GM19351 (cell line): ENCODE results near the gene EYA2.
"Not testable (repeated sequence)": the region's sequence is repeated elsewhere in the genome, so short reads cannot be mapped to it uniquely, and the experiment has no call there.

Experiments used
- ATAC-seq: cut with Tn5 transposase; IDR thresholded peaks from one replicate; pipeline ENCODE4 v1.9.1; 2021; ENCODE audit warnings: mild to moderate bottlenecking, moderate library complexity; ENCODE audit not compliant: unreplicated experiment

EYA2 gene

GRCh38 chr20:46894971-46895905 lies 595 bp downstream of the EYA2 start:
- ATAC-seq, result no peak

GRCh38 chr20:46895906-46896242 lies 1.2 kb downstream of the EYA2 start:
- no peak for ATAC-seq

GRCh38 chr20:46897328-46897880 lies 2.8 kb downstream of the EYA2 start:
- no peak for ATAC-seq

GRCh38 chr20:46898423-46898822 lies 3.8 kb downstream of the EYA2 start:
- ATAC-seq, result no peak

GRCh38 chr20:46899621-46900020 lies 5.0 kb downstream of the EYA2 start:
- ATAC-seq, result no peak

- no peak for ATAC-seq
Measured at GRCh38 chr20:46900086-46900485, 5.4 kb downstream of the EYA2 start.

GRCh38 chr20:46900826-46901225 lies 6.2 kb downstream of the EYA2 start:
- ATAC-seq, result no peak

GRCh38 chr20:46901638-46902037 lies 7.0 kb downstream of the EYA2 start:
- no peak for ATAC-seq

- no peak for ATAC-seq
Measured at GRCh38 chr20:46903256-46903655, 8.6 kb downstream of the EYA2 start.

- no peak for ATAC-seq
Measured at GRCh38 chr20:46903937-46904336, 9.3 kb downstream of the EYA2 start.

GRCh38 chr20:46905364-46906125 lies 10.9 kb downstream of the EYA2 start:
- no peak for ATAC-seq

- no peak for ATAC-seq
Measured at GRCh38 chr20:46913329-46914044, 18.8 kb downstream of the EYA2 start.

GRCh38 chr20:46914789-46915379 lies 20.2 kb downstream of the EYA2 start:
- no peak for ATAC-seq

GRCh38 chr20:46915575-46916257 lies 21.1 kb downstream of the EYA2 start:
- no peak for ATAC-seq

- no peak for ATAC-seq
Measured at GRCh38 chr20:46916258-46916603, 21.6 kb downstream of the EYA2 start.

- ATAC-seq, result no peak
Measured at GRCh38 chr20:46917155-46917554, 22.5 kb downstream of the EYA2 start.

- ATAC-seq, result no peak
Measured at GRCh38 chr20:46920114-46920513, 25.5 kb downstream of the EYA2 start.

- not testable (repeated sequence) for ATAC-seq
Measured at GRCh38 chr20:46922841-46923240, 28.2 kb downstream of the EYA2 start.

- ATAC-seq, result no peak
Measured at GRCh38 chr20:46923550-46923949, 28.9 kb downstream of the EYA2 start.

- no peak for ATAC-seq
Measured at GRCh38 chr20:46928580-46929132, 34.0 kb downstream of the EYA2 start.
